ENCODE results near the gene CLASP1.

Gene CLASP1

DNA sequence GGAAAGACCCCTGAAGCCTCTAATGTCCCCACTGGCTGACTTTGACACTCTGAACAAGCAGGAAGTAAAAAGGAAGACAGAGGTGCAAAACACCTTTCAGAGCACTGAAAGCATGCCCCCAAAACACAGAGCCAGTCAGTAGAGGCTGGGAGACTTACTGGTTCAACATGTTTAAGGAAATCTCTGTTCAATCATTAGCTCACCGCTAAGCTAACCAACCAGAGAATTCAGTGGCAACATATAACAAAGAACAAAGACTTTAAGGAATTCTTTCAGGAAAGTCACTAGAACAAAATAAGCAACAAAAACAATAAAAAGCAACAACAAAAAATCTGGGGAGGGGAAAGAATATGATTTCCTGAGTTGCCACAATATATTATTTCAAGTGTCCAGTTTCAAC lies 142.6 kb downstream of the CLASP1 start:
- Histone ChIP-seq H2AFZ (ENCODE audit: low read depth, low read length) (no peak overlapping the region), H3K79me2 (ENCODE audit: low read length) (peaks cover 13% of the 10 kb centered on the region), H4K20me1 (ENCODE audit: insufficient read depth, low read length) (no peaks in the 10 kb centered on the region), H3K27ac (ENCODE audit: low read length) (no peak overlapping the region), H3K4me1 (ENCODE audit: low read length) (no peaks in the 10 kb centered on the region), H3K4me3 (ENCODE audit: low read length) (no peak overlapping the region), H3K27me3 (ENCODE audit: low read depth, low read length) (no peaks in the 10 kb centered on the region), H3K36me3 (replicated peaks; ENCODE audit: low read depth, low read length) (peaks cover 5% of the 10 kb centered on the region), H3K9ac (ENCODE audit: low read length) (no peak overlapping the region), H3K4me2 (ENCODE audit: low read length) (no peak overlapping the region), H3K9me3 (ENCODE audit: insufficient read depth, low read length) (no peaks in the 10 kb centered on the region)
- no peak for TF ChIP-seq EZH2phosphoT487 (IDR thresholded peaks at IDR 0.05; ENCODE audit: low read depth)
- TF ChIP-seq, protein P1, sequence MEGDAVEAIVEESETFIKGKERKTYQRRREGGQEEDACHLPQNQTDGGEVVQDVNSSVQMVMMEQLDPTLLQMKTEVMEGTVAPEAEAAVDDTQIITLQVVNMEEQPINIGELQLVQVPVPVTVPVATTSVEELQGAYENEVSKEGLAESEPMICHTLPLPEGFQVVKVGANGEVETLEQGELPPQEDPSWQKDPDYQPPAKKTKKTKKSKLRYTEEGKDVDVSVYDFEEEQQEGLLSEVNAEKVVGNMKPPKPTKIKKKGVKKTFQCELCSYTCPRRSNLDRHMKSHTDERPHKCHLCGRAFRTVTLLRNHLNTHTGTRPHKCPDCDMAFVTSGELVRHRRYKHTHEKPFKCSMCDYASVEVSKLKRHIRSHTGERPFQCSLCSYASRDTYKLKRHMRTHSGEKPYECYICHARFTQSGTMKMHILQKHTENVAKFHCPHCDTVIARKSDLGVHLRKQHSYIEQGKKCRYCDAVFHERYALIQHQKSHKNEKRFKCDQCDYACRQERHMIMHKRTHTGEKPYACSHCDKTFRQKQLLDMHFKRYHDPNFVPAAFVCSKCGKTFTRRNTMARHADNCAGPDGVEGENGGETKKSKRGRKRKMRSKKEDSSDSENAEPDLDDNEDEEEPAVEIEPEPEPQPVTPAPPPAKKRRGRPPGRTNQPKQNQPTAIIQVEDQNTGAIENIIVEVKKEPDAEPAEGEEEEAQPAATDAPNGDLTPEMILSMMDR (IDR thresholded peaks at IDR 0.05; ENCODE audit: low read depth, low read length), result no peak

DNA sequence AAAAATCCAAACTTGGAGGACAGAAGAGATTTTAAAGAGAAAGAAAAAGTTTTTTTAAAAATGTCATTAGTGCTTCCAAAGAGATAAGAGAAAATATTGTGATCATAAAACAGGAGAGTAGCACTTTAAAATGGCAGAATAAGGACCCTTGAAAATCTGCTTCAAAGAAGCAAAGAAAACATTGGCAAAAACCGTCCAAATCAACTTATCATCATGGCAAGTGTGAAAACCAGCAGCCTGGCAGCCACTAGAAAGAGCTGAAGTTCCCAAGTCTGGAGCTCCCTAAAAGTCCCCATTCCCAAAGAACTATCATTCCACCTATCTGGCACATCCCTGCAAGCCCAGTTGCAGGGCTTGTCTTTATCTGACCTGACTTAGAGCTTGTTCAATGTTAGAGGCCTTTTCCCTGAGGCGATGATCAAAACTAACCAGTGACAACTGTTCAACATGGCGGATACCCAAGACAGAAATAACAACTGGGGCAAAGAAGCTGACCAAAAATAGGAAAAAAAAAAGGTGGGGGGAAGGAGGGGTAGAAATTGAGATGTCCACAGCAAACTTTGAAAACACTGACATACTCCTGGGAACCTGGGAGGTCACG lies 143.2 kb downstream of the CLASP1 start:
- Histone ChIP-seq H3K27me3 (ENCODE audit: low read depth, low read length) (no peaks in the 10 kb centered on the region), H3K4me1 (ENCODE audit: low read length) (no peaks in the 10 kb centered on the region), H3K36me3 (replicated peaks; ENCODE audit: low read depth, low read length) (peaks cover 5% of the 10 kb centered on the region), H4K20me1 (ENCODE audit: insufficient read depth, low read length) (no peaks in the 10 kb centered on the region), H3K9me3 (ENCODE audit: insufficient read depth, low read length) (no peaks in the 10 kb centered on the region), H3K79me2 (ENCODE audit: low read length) (peaks cover 13% of the 10 kb centered on the region), H3K27ac (ENCODE audit: low read length) (no peak overlapping the region), H2AFZ (ENCODE audit: low read depth, low read length) (no peak overlapping the region), H3K4me2 (ENCODE audit: low read length) (no peak overlapping the region), H3K4me3 (ENCODE audit: low read length) (no peak overlapping the region), H3K9ac (ENCODE audit: low read length) (no peak overlapping the region)
- TF ChIP-seq, protein P1 (IDR thresholded peaks at IDR 0.05; ENCODE audit: low read depth, low read length), result no peak
- TF ChIP-seq EZH2phosphoT487 (IDR thresholded peaks at IDR 0.05; ENCODE audit: low read depth), result no peak

DNA sequence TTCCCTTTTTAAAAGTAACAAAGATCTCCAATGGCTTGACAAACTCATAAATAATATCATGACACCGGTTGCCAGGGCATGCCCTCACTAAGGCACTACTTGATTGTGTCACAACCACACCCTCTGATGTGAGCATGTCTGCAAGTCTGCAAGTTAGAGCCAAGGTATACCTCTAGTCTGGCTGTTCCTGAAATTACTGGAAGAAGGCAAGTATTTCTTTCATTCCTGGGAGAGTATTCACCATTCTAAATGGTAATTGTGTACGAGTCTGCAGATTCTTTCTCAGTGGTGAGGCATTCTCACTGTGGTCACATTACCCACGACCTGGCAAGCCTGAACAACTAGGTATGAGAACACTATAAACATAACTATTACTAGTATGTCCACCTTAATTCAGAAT lies 144.3 kb downstream of the CLASP1 start:
- Histone ChIP-seq H3K4me1 (ENCODE audit: low read length) (no peaks in the 10 kb centered on the region), H3K79me2 (ENCODE audit: low read length) (peaks cover 13% of the 10 kb centered on the region), H2AFZ (ENCODE audit: low read depth, low read length) (no peak overlapping the region), H3K9ac (ENCODE audit: low read length) (no peak overlapping the region), H3K4me2 (ENCODE audit: low read length) (no peak overlapping the region), H3K27ac (ENCODE audit: low read length) (no peak overlapping the region), H4K20me1 (ENCODE audit: insufficient read depth, low read length) (no peaks in the 10 kb centered on the region), H3K9me3 (ENCODE audit: insufficient read depth, low read length) (no peaks in the 10 kb centered on the region), H3K36me3 (replicated peaks; ENCODE audit: low read depth, low read length) (peaks cover 5% of the 10 kb centered on the region), H3K27me3 (ENCODE audit: low read depth, low read length) (no peaks in the 10 kb centered on the region), H3K4me3 (ENCODE audit: low read length) (no peak overlapping the region)
- TF ChIP-seq EZH2phosphoT487 (IDR thresholded peaks at IDR 0.05; ENCODE audit: low read depth), result no peak
- TF ChIP-seq, protein P1 (IDR thresholded peaks at IDR 0.05; ENCODE audit: low read depth, low read length), result no peak

DNA sequence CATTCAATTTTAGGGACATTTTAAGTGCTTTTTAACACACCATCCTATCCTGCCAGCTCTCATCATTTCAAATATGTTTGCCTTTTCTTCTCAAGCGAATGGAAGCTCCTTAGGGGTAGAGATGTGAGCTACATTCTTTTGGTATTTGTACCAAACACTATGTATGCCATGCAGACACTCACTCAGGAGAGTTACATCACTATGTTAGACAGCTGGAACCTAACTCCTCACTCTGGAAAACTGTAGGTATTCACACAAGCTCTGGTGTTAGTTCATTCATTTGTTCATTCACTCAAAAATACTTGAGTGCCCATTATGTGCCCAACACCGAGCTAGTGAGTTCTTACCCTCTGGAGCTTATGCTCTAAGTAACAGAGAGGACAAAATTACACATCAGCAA lies 144.9 kb downstream of the CLASP1 start:
- Histone ChIP-seq H3K79me2 (ENCODE audit: low read length) (peaks cover 13% of the 10 kb centered on the region), H4K20me1 (ENCODE audit: insufficient read depth, low read length) (no peaks in the 10 kb centered on the region), H3K4me3 (ENCODE audit: low read length) (no peak overlapping the region), H3K9ac (ENCODE audit: low read length) (no peak overlapping the region), H3K4me2 (ENCODE audit: low read length) (no peak overlapping the region), H3K9me3 (ENCODE audit: insufficient read depth, low read length) (no peaks in the 10 kb centered on the region), H3K4me1 (ENCODE audit: low read length) (no peaks in the 10 kb centered on the region), H3K27me3 (ENCODE audit: low read depth, low read length) (no peaks in the 10 kb centered on the region), H3K27ac (ENCODE audit: low read length) (no peak overlapping the region), H2AFZ (ENCODE audit: low read depth, low read length) (no peak overlapping the region), H3K36me3 (replicated peaks; ENCODE audit: low read depth, low read length) (peaks cover 8% of the 10 kb centered on the region)
- no peak for TF ChIP-seq EZH2phosphoT487 (IDR thresholded peaks at IDR 0.05; ENCODE audit: low read depth)
- TF ChIP-seq, protein P1 (IDR thresholded peaks at IDR 0.05; ENCODE audit: low read depth, low read length), result no peak
